GM19193 (cell line): ENCODE measurements around the gene ELMO1.

Experiments used
- POLR2A ChIP-seq: IDR thresholded peaks from 4 replicates; pipeline ENCODE4 v1.6.1; 2011; ENCODE audit not compliant: insufficient read depth, insufficient read length; ENCODE audit errors: extremely low read depth

ELMO1 gene

GRCh38 chr7:37287131-37287855 is 161.4 kb downstream of the ELMO1 start:
- TF ChIP-seq POLR2A, result no peak

- no peak for TF ChIP-seq POLR2A
Observed at GRCh38 chr7:37286454-37286832, 162.2 kb downstream of the ELMO1 start.

- TF ChIP-seq POLR2A, result no peak
Observed at GRCh38 chr7:37285706-37286453, 162.8 kb downstream of the ELMO1 start.

GRCh38 chr7:37284805-37285231 is 163.8 kb downstream of the ELMO1 start:
- TF ChIP-seq POLR2A, result no peak

GRCh38 chr7:37284285-37284684 is 164.4 kb downstream of the ELMO1 start:
- TF ChIP-seq POLR2A, result no peak

GRCh38 chr7:37283716-37284115 is 164.9 kb downstream of the ELMO1 start:
- TF ChIP-seq POLR2A, result no peak

GRCh38 chr7:37282927-37283326 is 165.7 kb downstream of the ELMO1 start:
- TF ChIP-seq POLR2A, result no peak

- no peak for TF ChIP-seq POLR2A
Observed at GRCh38 chr7:37282093-37282444, 166.6 kb downstream of the ELMO1 start.

- TF ChIP-seq POLR2A, result no peak
Observed at GRCh38 chr7:37281368-37282092, 167.1 kb downstream of the ELMO1 start.

- TF ChIP-seq POLR2A, result no peak
Observed at GRCh38 chr7:37277513-37277912, 171.2 kb downstream of the ELMO1 start.

GRCh38 chr7:37275078-37275710 is 173.5 kb downstream of the ELMO1 start:
- TF ChIP-seq POLR2A, result no peak

- no peak for TF ChIP-seq POLR2A
Observed at GRCh38 chr7:37273891-37274290, 174.8 kb downstream of the ELMO1 start.

- TF ChIP-seq POLR2A, result no peak
Observed at GRCh38 chr7:37269711-37270508, 178.8 kb downstream of the ELMO1 start.

GRCh38 chr7:37267251-37267650 is 181.4 kb downstream of the ELMO1 start:
- no peak for TF ChIP-seq POLR2A
